GM12892 (cell line): ENCODE data around the gene KLF17. TPM values are rescaled to one million over a fixed set of nuclear protein-coding genes. Genes with fewer than 3 reads are reported as not detected.

Experiments used
- DNase-seq: peaks from one replicate; pipeline ENCODE4 v3.0.0; 2011; ENCODE audit not compliant: insufficient read length
- FAIRE-seq: peaks from 2 replicates; lab custom pipeline; 2011; peaks lifted over from hg19 to GRCh38; lab: Jason Lieb, UNC
- POLR2A ChIP-seq: IDR thresholded peaks from 2 replicates; pipeline ENCODE4 v1.6.1; 2011; ENCODE audit warnings: low read depth, low read length, control low read depth
- POLR2AphosphoS5 ChIP-seq: IDR thresholded peaks from 2 replicates; pipeline ENCODE4 v1.6.1; 2011; ENCODE audit warnings: low read depth, low read length, control low read depth
- TAF1 ChIP-seq: IDR thresholded peaks from 2 replicates; pipeline ENCODE4 v1.6.1; 2011; ENCODE audit warnings: low read depth, mild to moderate bottlenecking, control low read depth, low read length, borderline replicate concordance
- polyA plus RNA-seq: library from polyadenylated mRNA; unstranded; fragments of >200 nt; gene quantifications from one replicate; pipeline ENCODE4 v1.2.1, GENCODE V29; 2012; ENCODE audit warnings: missing spikeins, inconsistent platforms; ENCODE audit not compliant: missing spikeins

The KLF17 gene
- not detected for polyA plus RNA-seq

- FAIRE-seq: no peak
These were observed at the start of gene KLF17 for GRCh38 chr1:44118682-44119081. KLF17 (plus strand) TSS chr1:44118821; CDS start chr1:44118908, 87 bp downstream.

GRCh38 chr1:44071461-44071860, 47.2 kb upstream of the KLF17 start:
- TF ChIP-seq POLR2A (no peak), TAF1 (no peak), POLR2AphosphoS5 (no peak)
- no peak for FAIRE-seq
- no peak for DNase-seq

More at GRCh38 chr1:44118682-44119081, at the start of gene KLF17:
- TF ChIP-seq POLR2AphosphoS5 (no peak), TAF1 (no peak), POLR2A (no peak)
- no peak for DNase-seq

GRCh38 chr1:44072204-44072603, 46.4 kb upstream of the KLF17 start:
- no peak for FAIRE-seq
- TF ChIP-seq POLR2AphosphoS5 (no peak), POLR2A (no peak), TAF1 (no peak)
- DNase-seq: no peak

GRCh38 chr1:44072821-44073220, 45.8 kb upstream of the KLF17 start:
- FAIRE-seq: no peak
- TF ChIP-seq POLR2A (no peak), POLR2AphosphoS5 (no peak), TAF1 (no peak)
- DNase-seq: no peak

- TF ChIP-seq POLR2A: no peak
- TF ChIP-seq POLR2AphosphoS5: no peak
- TF ChIP-seq TAF1: no peak
- peak; percentile 21 for FAIRE-seq
- DNase-seq: no peak
These were observed 45.1 kb upstream of the KLF17 start for GRCh38 chr1:44073528-44073927.

- FAIRE-seq (no peak), DNase-seq (no peak)
- TF ChIP-seq POLR2AphosphoS5: no peak
- TF ChIP-seq POLR2A: no peak
- TF ChIP-seq TAF1: no peak
These were observed 44.2 kb upstream of the KLF17 start for GRCh38 chr1:44074415-44074814.

- TF ChIP-seq TAF1 (no peak), POLR2AphosphoS5 (no peak), POLR2A (no peak)
- DNase-seq (no peak), FAIRE-seq (no peak)
These were observed 42.6 kb upstream of the KLF17 start for GRCh38 chr1:44076066-44076465.

GRCh38 chr1:44077421-44077820, 41.2 kb upstream of the KLF17 start:
- DNase-seq (no peak), FAIRE-seq (no peak)
- TF ChIP-seq POLR2AphosphoS5 (no peak), TAF1 (no peak), POLR2A (no peak)

GRCh38 chr1:44078104-44078503, 40.5 kb upstream of the KLF17 start:
- DNase-seq (no peak), FAIRE-seq (no peak)
- no peak for TF ChIP-seq POLR2AphosphoS5
- no peak for TF ChIP-seq POLR2A
- TF ChIP-seq TAF1: no peak

- DNase-seq (no peak), FAIRE-seq (no peak)
- TF ChIP-seq POLR2AphosphoS5: no peak
- TF ChIP-seq TAF1: no peak
- TF ChIP-seq POLR2A: no peak
These were observed 39.1 kb upstream of the KLF17 start for GRCh38 chr1:44079566-44079965.

GRCh38 chr1:44084998-44085675, 33.5 kb upstream of the KLF17 start:
- no peak for DNase-seq

GRCh38 chr1:44086692-44087474, 31.7 kb upstream of the KLF17 start:
- TF ChIP-seq POLR2A (no peak), TAF1 (no peak), POLR2AphosphoS5 (no peak)
- no peak for FAIRE-seq
- no peak for DNase-seq

More at GRCh38 chr1:44084998-44085675, 33.5 kb upstream of the KLF17 start:
- no peak for FAIRE-seq
- TF ChIP-seq TAF1 (no peak), POLR2AphosphoS5 (no peak), POLR2A (no peak)
